Endometrial microvascular endothelial cells (primary cell): ENCODE measurements around the gene ARL11. TPM values are rescaled to one million over a fixed set of nuclear protein-coding genes. Genes with fewer than 3 reads are reported as not detected.
"Not testable (repeated sequence)": the region's sequence is repeated elsewhere in the genome, so short reads cannot be mapped to it uniquely, and the experiment has no call there.

Experiments used
- in situ Hi-C: cut with HindIII; loops from 2 replicates; pipeline ENCODE4 v1.10.0; 2017; ENCODE audit warnings: low sequenced_read_pairs, low pct_unique_long_range_greater_than_20kb; ENCODE audit errors: inconsistent ontology term
- total RNA-seq: library from RNA; depleted of rRNA; stranded (reverse); fragments of >200 nt; gene quantifications from one replicate; pipeline ENCODE4 v1.2.3, GENCODE V29; 2015; ENCODE audit errors: inconsistent ontology term

Gene ARL11
- total RNA-seq, 1 donor from 2014 or later: not detected

DNA sequence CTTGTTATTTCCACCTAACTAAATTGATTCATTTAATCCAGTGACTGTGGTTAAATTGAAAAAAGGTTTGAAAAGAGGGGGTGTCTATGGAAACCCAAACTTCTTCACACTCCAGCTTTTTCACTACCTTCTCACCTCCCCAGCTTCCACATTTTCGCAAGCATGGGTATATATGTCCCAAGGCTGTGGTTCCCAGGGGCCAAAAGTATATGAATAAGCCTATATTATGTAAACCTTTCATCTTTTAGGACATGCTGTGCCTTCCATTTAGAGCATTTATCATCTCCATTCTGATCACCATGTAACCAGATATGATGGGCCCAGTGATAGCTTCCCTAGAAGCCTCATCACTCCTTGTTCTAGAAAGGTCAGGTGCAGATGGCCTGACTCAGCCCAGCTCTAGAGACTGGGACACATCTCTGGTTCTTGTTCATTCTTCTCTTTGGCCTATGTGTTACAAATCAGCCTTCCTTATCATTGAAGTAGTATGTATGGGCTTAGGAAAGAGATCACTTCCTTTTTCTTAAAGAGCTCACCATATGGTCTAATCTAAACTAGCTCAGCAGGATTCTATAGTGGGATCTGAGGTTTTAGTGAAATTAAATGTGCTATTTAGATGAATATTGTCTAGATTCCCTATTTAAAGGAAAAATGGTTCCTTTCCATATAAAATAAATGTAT lies 19.5 kb upstream of the ARL11 start:
- in situ Hi-C loops: no loop called here

DNA sequence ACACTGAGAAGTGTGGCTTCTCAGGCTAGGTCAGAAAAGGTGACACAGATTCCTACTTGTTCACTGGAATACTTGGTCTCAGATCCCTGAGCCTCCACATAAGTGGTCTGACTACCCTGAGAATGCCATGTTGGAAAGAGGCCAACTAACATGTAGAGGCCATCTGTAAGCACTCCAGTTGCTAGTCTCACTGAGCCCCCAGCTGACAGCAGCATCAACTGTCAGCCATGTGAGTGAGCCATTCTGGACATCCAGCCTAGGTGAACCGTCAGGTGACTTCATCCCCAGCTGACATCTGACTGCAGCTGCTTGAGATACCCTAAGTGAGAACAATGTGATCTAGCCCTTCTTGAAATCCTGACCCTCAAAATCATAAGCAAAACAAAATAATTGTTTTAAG lies 18.1 kb upstream of the ARL11 start:
- in situ Hi-C loops: no loop called here

DNA sequence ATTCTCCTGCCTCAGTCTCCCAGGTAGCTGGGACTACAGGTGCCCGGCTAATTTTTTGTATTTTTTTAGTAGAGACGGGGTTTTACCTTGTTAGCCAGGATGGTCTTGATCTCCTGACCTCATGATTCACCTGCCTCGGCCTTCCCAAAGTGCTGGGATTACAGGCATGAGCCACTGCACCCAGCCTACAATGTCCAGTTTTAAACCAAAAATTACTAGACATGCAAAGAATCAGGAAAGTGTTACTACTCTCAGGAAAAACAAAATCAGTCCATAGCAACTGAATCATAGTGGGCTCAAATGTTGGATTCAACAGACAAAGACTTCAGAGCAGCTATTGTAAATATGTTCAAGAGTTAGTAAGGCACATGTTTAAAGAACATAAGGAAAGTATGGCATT lies 16.3 kb upstream of the ARL11 start:
- in situ Hi-C loops: not testable (repeated sequence)

DNA sequence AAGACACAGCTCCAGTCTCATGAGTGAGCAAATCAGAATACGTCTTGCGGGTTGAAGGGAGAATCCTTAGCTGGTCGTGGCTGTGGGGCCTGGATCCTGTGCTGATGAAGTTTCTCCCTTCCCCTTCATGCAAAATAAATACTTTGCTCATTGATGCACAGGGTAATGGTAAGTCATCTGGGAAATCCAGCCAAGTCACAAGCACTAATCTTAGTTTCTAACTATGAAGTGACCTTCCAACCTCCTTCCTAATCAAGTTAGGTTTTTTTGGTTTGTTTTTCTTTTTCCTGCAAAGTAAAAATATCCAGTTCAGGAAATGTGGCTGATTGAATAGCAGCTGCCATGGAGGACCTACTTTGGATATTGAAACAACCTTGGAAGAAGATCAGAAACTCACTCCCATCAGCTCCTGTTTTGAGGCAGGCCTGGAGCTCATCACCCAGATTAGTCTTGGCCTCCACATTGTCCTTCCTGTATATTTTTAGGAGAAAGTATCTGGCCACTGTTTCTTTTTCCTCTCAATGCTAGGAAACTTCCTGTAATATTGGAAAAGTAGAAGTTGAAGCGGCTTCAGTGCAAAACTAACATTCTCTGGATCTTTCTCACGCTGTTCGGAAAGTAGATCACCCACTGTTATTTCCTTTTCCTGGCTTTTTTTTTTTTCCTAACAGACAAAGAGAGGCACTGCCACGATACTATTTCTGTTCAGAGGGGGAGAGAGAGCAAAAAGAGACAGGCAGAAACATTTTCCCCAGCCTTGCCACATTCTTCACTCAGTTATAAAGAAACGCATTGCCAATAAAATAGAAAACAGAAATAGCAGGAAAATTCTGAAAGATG lies 12.3 kb upstream of the ARL11 start:
- in situ Hi-C loops: no loop called here

DNA sequence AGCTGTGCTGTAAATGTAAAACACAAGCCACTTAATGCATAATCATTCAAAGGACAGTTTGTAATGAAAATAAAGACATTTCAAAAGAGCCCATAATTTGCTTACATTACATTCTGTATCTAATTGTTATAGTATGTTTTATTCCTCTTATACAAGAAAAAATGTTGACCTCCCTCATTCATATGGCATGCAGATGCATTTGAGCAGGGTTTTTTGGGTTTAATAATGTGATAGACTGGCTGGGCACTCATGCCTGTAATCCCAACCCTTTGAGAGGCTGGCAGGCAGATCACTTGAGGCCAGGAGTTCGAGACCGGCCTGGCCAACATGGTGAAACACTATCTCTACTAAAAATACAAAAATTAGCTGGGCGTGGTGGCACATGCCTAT lies 11.6 kb upstream of the ARL11 start:
- in situ Hi-C loops: no loop called here

DNA sequence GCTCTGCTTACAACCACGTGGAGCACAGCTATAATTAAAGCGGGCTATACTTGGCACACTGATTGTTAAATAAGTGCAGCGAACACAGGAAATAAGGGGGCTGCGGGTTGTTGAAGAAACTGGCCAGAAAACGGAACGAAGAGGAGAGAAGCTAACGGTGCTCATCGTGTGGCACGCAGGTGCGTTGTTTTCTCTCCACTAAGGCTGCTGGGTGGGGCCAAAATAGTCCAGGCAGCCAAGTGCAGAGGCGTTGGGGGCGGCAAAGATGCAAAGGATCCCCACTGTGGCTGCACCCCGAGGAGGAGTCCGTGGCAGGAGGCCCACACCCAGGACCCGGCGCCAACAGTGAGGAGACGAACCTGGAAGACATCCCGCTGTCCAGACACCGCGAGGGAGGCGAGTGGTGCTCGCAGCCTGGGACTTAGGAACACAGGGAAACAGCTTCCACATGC lies 8.1 kb upstream of the ARL11 start:
- in situ Hi-C loops: no loop called here

DNA sequence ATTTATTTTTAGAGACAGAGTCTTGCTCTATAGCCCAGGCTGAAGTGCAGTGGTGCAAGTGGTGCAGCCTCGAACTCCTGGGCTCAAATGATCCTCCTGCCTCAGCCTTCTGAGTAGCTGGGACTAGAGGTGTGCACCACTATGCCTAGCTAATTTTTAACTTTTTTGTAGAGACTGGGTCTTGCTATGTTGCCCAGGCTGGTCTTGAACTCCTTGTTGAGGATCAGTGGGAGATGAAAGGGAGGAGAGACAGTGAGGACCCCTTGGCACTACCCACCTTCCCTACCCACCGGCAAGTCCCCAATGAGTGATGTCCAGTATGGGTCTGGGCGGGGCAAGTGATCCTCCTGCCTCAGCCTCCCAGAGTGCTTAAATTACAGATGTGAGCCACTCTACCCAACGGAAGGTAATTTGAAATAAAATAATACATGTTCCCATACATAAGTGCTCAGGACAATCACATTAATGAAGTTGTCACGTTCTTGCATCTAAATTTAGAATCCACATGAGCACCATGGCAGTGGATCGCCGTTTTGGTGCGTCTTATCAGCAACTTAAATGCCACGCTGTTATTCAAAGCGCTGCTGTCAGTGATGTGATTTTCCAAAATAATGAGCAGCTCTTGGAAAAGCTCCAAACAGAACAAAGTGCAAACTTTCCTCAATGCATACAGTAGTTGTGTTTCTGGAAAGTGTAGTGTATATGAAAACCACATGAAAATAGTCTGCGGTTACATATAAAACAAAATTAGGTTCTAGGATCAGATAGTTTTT lies 5.9 kb upstream of the ARL11 start:
- in situ Hi-C loops: no loop called here

DNA sequence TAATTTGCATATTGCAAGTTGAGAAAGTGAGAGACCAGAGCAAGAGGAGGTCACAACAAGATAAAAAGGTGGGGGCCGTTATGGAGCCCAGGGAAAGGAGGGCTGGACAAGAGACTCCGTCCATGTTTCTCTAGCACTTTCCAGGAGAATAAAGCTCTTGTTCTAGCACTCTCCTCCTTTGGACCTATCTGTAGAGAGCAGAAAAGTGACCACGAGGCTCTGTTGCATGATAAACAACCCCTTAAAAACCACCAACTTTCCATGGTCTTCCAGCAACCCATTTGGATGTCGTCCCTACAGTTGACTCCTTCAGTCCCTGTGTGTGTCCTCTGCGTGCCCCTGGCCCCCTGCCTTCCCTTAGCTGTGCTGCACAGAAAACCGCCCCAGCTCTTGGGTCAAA lies 4.1 kb upstream of the ARL11 start:
- in situ Hi-C loops: no loop called here

DNA sequence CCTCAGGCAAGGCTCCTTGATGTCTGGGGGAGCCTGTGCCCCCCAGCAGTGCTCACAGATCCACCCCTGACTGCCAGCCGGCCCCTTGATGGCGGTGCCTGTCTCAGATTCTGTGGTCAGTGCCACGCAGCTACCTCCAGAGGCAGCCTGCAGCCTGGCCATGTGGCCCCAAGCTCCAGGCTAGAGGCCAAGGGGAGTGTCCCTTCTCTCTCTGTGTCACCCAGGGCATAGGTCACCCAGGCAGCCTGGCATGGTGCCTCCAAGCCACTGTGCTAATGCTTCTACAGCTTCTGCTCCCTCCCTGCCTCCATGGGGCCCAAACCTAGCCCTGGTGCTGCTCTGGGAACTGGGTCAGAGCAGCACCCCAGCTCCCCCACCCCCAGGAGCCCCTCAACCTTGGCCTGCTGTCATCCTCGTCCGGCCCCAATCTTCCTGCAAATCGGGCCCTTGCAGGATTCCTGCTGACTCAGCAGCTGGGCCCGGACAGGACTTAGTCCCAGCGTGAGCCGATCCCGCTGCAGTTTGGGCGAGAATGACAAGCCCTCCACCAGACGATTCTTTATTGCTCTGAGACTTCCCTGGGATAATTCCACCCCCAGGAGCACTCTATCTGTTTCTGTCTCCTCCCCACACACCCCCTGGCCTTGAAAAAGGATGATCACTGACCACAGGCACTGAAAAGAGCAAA lies 2.8 kb upstream of the ARL11 start:
- in situ Hi-C loops: no loop called here

DNA sequence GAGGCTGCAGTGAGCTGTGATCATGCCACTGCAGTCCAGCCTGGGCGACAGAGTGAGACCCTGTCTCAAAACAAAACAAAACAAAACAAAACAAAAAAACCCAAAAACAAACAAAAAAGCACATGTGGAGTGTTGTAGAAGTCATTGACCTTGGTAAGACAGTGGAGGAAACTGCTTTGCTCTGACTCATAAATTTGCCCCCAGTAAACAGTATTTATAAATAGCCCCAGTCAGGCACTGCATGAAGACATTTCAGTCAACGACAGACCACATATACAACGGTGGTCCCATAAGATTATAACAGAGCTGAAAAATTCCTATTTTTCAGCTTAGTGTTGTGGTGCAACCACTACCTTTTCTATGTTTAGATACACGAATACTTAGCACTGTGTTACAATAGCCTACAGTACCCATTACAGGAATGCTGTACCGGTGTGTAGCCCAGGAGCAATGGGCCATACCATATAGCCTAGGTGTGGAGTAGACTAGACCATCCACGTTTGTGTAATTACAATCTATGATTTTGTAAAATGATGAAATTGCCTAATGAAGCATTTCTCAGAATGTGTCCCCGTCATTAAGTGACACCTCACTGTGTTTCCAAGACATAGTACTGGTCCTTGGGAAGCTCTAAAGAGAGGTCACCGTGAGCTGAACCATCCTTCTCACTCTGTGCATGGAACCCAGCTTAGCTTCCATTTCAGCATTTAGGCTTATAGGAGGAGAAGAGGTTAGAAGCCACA lies 1.1 kb downstream of the ARL11 start:
- in situ Hi-C loops: no loop called here

DNA sequence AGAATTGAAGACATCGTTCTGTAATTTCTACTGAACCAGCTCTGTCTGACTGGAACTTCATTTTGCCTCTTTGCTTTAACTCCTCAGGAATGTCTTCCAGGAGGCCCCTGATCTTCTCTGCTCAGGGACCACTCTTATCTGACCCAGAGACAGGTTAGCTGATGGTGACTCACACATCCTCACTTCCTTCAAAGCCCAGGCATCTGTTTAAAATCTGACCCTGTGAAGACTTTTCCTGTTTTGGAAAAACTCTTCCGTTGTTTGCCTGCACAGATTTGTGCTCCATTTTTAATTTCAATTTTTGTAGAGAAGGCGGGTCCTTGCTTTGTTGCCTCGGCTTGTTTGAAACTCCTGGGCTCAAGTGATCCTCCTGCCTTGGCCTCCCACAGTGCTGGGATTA lies 1.6 kb downstream of the ARL11 start:
- in situ Hi-C loops: no loop called here

DNA sequence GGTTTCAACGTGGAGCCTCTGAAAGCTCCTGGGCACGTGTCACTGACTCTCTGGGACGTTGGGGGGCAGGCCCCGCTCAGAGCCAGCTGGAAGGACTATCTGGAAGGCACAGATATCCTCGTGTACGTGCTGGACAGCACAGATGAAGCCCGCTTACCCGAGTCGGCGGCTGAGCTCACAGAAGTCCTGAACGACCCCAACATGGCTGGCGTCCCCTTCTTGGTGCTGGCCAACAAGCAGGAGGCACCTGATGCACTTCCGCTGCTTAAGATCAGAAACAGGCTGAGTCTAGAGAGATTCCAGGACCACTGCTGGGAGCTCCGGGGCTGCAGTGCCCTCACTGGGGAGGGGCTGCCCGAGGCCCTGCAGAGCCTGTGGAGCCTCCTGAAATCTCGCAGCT lies 2.3 kb downstream of the ARL11 start:
- in situ Hi-C loops: no loop called here

DNA sequence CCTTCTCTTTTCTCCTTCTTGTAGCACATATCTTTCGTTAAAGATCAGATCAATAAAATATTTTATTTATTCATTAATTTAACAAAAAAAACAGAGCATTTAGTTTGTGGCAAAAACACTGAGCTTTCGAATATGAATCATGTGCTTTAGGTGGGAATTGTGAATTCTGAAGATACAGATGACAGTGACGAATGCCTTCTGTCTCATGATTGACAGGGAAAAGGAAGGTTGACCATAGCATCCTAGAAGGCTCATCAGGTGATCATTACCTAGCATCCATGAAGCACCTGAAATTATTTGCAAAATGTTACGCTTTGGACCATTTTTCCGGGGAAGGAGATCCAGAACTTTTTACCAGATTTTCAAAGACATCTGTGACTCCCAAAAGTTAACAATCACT lies 3.8 kb downstream of the ARL11 start:
- in situ Hi-C loops: no loop called here

DNA sequence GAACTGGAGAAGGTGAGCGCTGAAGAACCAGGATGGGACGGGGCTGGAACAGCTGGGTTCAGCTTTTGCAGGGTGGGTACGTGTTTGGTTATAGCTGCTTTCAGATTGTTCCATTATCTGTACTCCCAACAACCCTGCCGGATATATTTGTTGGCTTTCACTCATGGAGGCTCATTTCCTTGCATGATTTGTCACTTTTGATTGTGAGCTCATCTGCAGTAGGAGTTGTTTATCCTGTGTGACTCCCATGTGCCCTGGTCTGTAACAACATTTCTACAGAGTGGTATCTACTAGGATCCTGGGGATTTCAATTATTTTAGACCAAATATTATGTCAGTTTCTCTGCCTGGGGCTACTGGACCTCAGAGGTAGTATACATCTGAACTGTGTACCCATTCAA lies 5.4 kb downstream of the ARL11 start:
- in situ Hi-C loops: no loop called here

DNA sequence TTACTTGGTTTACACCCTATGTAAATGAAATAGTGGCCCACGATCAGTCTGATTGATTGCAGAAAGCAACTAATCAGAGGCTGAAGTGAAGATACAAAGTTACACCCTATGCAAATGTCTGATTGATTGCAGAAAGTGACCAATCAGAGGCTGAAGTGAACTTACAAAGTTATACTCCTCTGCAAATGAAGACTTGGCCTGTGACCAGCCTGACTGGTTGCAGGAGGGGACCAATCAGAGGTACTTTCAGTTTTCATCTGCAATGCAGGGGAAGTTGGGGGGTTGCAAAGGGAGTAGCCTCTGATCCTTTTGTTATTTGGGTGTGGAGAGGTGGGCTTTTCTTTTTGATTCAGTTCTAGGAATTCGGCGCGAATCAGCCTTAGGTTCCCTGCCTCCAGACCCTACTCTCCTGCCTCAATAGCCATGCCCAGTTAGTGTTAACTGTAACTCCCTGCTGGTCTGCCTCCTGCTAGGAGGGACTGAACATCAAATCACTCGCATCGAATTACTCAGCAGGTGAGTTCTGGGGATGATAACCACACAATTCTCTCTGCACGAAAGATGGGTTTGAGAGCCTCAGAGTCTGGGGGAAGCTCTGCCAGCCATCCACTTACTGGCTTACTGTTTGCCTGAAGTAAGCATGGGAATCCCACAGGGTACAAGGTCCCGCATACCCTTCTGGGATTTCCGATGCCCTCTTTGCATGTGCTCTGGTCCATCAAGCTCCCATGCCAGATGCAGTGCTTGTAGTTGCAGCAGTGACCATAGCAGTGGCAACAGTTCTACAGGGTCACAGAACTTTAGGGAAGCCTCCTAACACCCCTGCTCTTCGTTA lies 7.5 kb downstream of the ARL11 start:
- in situ Hi-C loops: no loop called here

DNA sequence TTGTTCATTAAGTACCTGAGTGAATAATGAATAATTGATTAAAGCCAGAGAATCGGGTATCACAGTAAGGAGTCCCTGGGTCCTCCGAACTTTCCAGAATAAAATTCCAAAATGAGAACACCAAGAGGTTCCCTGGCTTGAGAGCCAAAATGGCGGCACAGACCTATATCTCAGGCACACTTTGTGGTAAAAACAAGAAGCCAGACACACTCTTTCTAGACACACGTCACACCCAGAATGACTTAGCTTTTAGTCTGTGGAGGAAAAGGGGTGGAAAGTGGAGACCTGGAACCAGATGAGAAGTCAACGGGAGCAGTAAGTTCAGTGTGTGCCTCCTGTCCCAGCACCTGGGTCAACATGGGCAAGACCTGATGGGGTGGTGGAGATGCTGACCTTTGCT lies 8.4 kb downstream of the ARL11 start:
- in situ Hi-C loops: no loop called here

DNA sequence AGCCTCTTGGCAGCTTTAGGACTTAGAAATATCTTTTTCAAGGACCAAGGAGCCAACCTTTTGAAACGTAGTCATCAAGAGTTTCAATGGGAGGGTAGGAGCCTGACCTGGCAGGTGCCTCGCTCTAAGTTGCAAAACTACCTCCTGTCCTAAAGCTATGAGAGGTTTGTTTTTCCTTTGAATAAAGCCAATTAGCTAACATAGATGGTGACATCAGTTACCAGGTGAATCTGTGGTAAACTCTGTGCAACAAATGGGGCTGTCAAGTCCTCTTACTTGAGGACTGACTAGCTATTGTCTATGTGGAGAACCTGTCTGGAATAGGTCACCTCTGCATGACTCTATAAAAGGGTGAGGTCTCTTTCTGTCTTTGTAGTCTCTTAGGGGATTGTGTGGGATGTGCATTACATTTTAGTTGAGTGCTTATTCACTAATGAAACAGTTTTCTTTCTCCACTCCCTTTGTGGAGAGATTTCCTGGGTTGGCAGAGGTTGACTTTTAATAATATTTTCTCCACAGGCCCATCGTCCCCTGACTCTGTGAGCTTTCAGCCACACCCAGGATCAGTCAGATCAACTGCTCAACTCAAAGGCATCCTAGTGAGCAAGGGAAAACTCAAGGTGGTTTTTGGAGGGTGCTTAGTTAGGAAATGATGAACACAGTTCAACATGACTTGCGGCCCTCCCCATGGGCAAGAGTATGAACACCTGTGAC lies 9.9 kb downstream of the ARL11 start:
- in situ Hi-C loops: no loop called here
